GM12878 (cell line): Measurements from ENCODE around the gene SLC47A2. TPM values are rescaled to one million over a fixed set of nuclear protein-coding genes. Genes with fewer than 3 reads are reported as not detected.

Experiments used
- ATAC-seq: fragments of 200-7000 bp; cut with Tn5 transposase; 3 replicates; pipeline ENCODE4 v1.9.1; 2020; ENCODE audit warnings: mild to moderate bottlenecking, moderate library complexity
- BruUV-seq: library from RNA; stranded (reverse); fragments of 400-500 nt; replicated peaks from 2 replicates; lab custom pipeline; 2021; lab: Mats Ljungman, UMichigan
- CTCF ChIA-PET: fragments of 300-600 bp; sonication (Branson Sonifier 250); formaldehyde crosslinking; extraction: SDS; loops from one replicate; lab custom pipeline; 2021; ENCODE audit warnings: inconsistent platforms; lab: Yijun Ruan, JAX
- POLR2A ChIA-PET: fragments of 350-600 bp; formaldehyde crosslinking; extraction: SDS; loops from one replicate; lab custom pipeline; 2021; ENCODE audit warnings: inconsistent platforms; lab: Charles Lee
- RAD21 ChIA-PET: fragments of 300-600 bp; sonication (Branson Sonifier 250); formaldehyde crosslinking; loops from one replicate; lab custom pipeline; 2023; ENCODE audit warnings: antibody characterized with exemption; ENCODE audit not compliant: unreplicated experiment; lab: Charles Lee
- SMC1A ChIA-PET: fragments of 300-600 bp; sonication (Branson Sonifier 250); formaldehyde crosslinking; loops from one replicate; lab custom pipeline; 2023; ENCODE audit not compliant: unreplicated experiment, uncharacterized antibody; lab: Charles Lee
- DNase-seq: peaks from one replicate; pipeline ENCODE4 v3.0.0-alpha.2; 2011; ENCODE audit warnings: low read depth, low spot score
- FAIRE-seq: peaks from 3 replicates; lab custom pipeline; 2011; peaks lifted over from hg19 to GRCh38; lab: Jason Lieb, UNC
- H2AFZ ChIP-seq: 2 replicates; pipeline ENCODE4 v1.6.0; 2011; ENCODE audit warnings: low read depth, low read length, control low read depth; ENCODE audit not compliant: control insufficient read depth
- H3K27ac ChIP-seq: 2 replicates; pipeline ENCODE4 v1.5.1; 2011; ENCODE audit warnings: control low read depth; ENCODE audit not compliant: control insufficient read depth, insufficient read depth
- H3K27me3 ChIP-seq, 2 experiments: replicated peaks in 1 of 2; 2 replicates each; pipeline versions ENCODE4 v1.6.0 to v1.6.1; 2011; ENCODE audit warnings: low read length in 1 of 2; ENCODE audit not compliant: control insufficient read depth in 2 of 2, insufficient read depth in 2 of 2
- H3K36me3 ChIP-seq, 2 experiments: 2 replicates each; pipeline ENCODE4 v1.5.1; 2011; ENCODE audit warnings: low read length in 1 of 2; ENCODE audit not compliant: control insufficient read depth in 2 of 2, insufficient read depth in 2 of 2
- H3K4me1 ChIP-seq: 2 replicates; pipeline ENCODE4 v1.6.1; 2011; ENCODE audit warnings: mild to moderate bottlenecking, low read length, moderate library complexity, mixed read lengths; ENCODE audit not compliant: control insufficient read depth, insufficient read depth
- H3K4me2 ChIP-seq: 2 replicates; pipeline ENCODE4 v1.6.0; 2011; ENCODE audit warnings: control low read depth; ENCODE audit not compliant: control insufficient read depth, insufficient read depth
- H3K4me3 ChIP-seq: fragments of 200-600 bp; sonication (generic); 2 replicates; pipeline ENCODE4 v1.5.1; 2016
- H3K79me2 ChIP-seq: 2 replicates; pipeline ENCODE4 v1.6.0; 2011; ENCODE audit warnings: low read length; ENCODE audit not compliant: control insufficient read depth, insufficient read depth
- H3K9ac ChIP-seq: 2 replicates; pipeline ENCODE4 v1.8.0; 2011; ENCODE audit warnings: low read length, control low read depth, mixed read lengths; ENCODE audit not compliant: control insufficient read depth, insufficient read depth
- H3K9me3 ChIP-seq: replicated peaks from 3 replicates; pipeline ENCODE4 v1.5.1; 2011; ENCODE audit warnings: mild to moderate bottlenecking, low read length; ENCODE audit not compliant: control insufficient read depth, insufficient read depth
- H4K20me1 ChIP-seq: 2 replicates; pipeline ENCODE4 v1.6.0; 2011; ENCODE audit not compliant: control insufficient read depth, insufficient read depth
- NBN ChIP-seq: fragments of 450-650 bp; IDR thresholded peaks from 2 replicates; pipeline ENCODE4 v1.6.1; 2016
- NFIC ChIP-seq: IDR thresholded peaks from 2 replicates; pipeline ENCODE4 v1.6.1; 2012; ENCODE audit warnings: low read depth, mild to moderate bottlenecking, inconsistent platforms, low read length, moderate library complexity
- STAT3 ChIP-seq: IDR thresholded peaks from 2 replicates; pipeline ENCODE4 v1.6.1; 2011; ENCODE audit warnings: low read depth, low read length, improper control_type of control experiment
- WGBS: methylation state at CpG from one replicate; pipeline ENCODE4 v1.1.6; 2016; ENCODE audit warnings: low lambda C conversion rate; ENCODE audit not compliant: insufficient replicate concordance, insufficient coverage; ENCODE audit errors: missing lambda C conversion rate; 5-methylcytosine and 5-hydroxymethylcytosine counted together
- in situ Hi-C: fragments of 300-500 bp; cut with MboI; formaldehyde crosslinking; loops from 9 replicates; pipeline ENCODE4 v1.14.3; 2018; ENCODE audit warnings: mixed read lengths
- intact Hi-C: fragments of 100-400 bp; cut with micrococcal nuclease; formaldehyde crosslinking; loops from one replicate; pipeline ENCODE4 v1.14.2; 2022; ENCODE audit not compliant: unreplicated experiment
- polyA plus RNA-seq, 11 experiments: library from polyadenylated mRNA; depleted of rRNA in 4 of 11; unstranded in 6 of 11; stranded (reverse) in 5 of 11; fragments of >200 nt; fragmentation: Nextera tagmentation in 4 of 11; fragmentation: Illumina TruSeq in 1 of 11; extraction: Ambion mirVana in 4 of 11; extraction: Trizol in 1 of 11; gene quantifications; 1 replicate in 1 of 11; 2 replicates in 10 of 11; pipeline versions ENCODE4 v1.2.1 to v1.2.3, GENCODE V29; 2011 to 2016; ENCODE audit warnings: inconsistent platforms in 2 of 11, missing spikeins in 2 of 11, low read depth in 1 of 11
- total RNA-seq, 4 experiments: library from RNA; depleted of rRNA in 3 of 4; stranded (reverse); fragments of >200 nt in 3 of 4; fragmentation: Illumina TruSeq in 1 of 4; extraction: Trizol in 1 of 4; gene quantifications; 2 replicates each; pipeline versions ENCODE4 v1.2.1 to v1.2.3, GENCODE V29; 2013 to 2021
- TF ChIP-seq, protein P1 (sequence below): fragments of 450-650 bp; IDR thresholded peaks from 2 replicates; pipeline ENCODE4 v1.6.1; 2016; ENCODE audit warnings: mild to moderate bottlenecking, moderate library complexity, borderline replicate concordance

SLC47A2 gene
- total and polyA plus RNA-seq, 10 of the 15 experiments (the other 5 are each of a cell fraction or from before 2014, with no cell fraction given): not detected

DNA sequence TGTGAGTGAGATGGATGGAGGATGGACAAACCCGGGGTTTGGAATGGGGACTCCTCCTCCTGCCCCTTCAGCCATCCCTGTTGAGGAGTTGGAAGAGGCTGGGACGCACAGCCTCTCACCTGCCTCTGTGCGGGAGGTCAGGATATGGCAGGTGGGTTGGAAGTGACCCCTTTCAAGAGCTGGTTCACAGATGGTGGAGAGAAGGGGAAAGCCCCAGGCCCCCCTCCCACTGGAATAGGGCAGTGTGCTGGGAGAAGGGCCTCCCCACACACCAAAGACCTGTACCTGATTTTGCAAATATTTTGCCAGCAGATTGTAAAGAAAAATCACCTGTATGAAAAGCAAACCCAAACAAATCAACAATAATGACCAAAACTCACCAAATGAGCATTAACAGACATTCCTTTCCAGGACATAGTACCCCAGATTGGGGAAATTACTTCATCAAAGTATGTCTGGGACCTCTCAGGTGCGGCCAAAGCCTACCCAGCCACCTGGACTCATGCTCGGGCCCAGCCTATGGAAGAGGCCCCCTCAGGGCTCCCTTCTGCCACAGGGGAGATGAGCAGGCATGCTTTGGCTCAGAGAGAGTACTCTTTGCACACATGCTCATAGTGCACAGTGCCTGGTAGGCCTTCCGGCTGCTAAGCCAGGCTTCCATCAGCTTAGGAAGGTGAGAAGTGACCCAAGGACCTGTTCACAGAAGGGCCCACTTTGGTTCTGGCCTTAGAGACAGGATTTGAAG is 7.8 kb downstream of the SLC47A2 start (continued):
- TF ChIP-seq, protein P1, sequence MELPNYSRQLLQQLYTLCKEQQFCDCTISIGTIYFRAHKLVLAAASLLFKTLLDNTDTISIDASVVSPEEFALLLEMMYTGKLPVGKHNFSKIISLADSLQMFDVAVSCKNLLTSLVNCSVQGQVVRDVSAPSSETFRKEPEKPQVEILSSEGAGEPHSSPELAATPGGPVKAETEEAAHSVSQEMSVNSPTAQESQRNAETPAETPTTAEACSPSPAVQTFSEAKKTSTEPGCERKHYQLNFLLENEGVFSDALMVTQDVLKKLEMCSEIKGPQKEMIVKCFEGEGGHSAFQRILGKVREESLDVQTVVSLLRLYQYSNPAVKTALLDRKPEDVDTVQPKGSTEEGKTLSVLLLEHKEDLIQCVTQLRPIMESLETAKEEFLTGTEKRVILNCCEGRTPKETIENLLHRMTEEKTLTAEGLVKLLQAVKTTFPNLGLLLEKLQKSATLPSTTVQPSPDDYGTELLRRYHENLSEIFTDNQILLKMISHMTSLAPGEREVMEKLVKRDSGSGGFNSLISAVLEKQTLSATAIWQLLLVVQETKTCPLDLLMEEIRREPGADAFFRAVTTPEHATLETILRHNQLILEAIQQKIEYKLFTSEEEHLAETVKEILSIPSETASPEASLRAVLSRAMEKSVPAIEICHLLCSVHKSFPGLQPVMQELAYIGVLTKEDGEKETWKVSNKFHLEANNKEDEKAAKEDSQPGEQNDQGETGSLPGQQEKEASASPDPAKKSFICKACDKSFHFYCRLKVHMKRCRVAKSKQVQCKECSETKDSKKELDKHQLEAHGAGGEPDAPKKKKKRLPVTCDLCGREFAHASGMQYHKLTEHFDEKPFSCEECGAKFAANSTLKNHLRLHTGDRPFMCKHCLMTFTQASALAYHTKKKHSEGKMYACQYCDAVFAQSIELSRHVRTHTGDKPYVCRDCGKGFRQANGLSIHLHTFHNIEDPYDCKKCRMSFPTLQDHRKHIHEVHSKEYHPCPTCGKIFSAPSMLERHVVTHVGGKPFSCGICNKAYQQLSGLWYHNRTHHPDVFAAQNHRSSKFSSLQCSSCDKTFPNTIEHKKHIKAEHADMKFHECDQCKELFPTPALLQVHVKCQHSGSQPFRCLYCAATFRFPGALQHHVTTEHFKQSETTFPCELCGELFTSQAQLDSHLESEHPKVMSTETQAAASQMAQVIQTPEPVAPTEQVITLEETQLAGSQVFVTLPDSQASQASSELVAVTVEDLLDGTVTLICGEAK: no peak
- no peak for TF ChIP-seq NBN
- TF ChIP-seq, all 136 proteins: peak for 0

DNA sequence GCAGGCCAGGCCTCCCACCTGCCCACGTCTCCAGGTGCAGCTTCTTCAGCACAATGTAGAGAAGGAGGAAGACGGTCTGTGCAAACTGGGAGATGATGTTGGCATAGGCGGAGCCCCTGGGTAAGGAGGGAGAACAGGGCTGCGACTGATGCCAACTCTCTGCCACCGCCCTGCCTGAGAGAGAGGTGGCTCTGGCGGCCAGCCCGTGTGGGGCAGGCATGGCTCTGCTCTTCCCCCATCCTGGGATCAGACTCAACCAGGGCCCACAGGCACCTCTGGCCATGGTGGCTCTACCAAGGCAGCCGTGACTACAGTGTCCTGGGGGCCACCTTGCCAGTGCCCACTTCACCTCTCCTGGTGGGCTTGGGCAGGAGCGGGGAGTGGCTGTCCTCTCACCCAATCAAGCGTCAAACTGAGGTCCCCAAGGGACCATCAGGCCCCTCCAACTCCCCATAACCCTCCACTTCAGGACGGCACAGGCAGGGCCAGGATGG is 8.6 kb downstream of the SLC47A2 start:
- H3K4me2 ChIP-seq: no peak overlapping the region
- TF ChIP-seq STAT3 (no peak), NFIC (no peak)
- no TSS peak for BruUV-seq
- in situ Hi-C loops: no loop called here
- DNase-seq (no peak), FAIRE-seq (no peak), ATAC-seq (no peak)
- H3K79me2 ChIP-seq: no peaks in the 10 kb centered on the region
- H3K27me3 ChIP-seq: no peaks in the 10 kb centered on the region
- WGBS: 27% methylated on average over 11 of the region's 11 CpGs
- H3K36me3 ChIP-seq: no peaks in the 10 kb centered on the region
- SMC1A ChIA-PET: no interaction called here
- H4K20me1 ChIP-seq: no peaks in the 10 kb centered on the region
- H3K27ac ChIP-seq: no peak overlapping the region
- no peak overlapping the region for H3K4me3 ChIP-seq
- no peak overlapping the region for H2AFZ ChIP-seq
- H3K9me3 ChIP-seq: no peaks in the 10 kb centered on the region
- RAD21 ChIA-PET: no interaction called here
- POLR2A ChIA-PET: no interaction called here
- intact Hi-C loops: no loop called here
- no peak overlapping the region for H3K9ac ChIP-seq
- CTCF ChIA-PET: no interaction called here
- H3K4me1 ChIP-seq: no peaks in the 10 kb centered on the region
